Neural crest cell (in vitro differentiated cells): Measurements from ENCODE around the gene ITGB4. TPM values are rescaled to one million over a fixed set of nuclear protein-coding genes. Genes with fewer than 3 reads are reported as not detected.

ENCODE experiments used
- DNase-seq: peaks from one replicate; pipeline ENCODE4 v3.0.0; 2021; ENCODE audit warnings: low read depth, mixed read lengths, low spot score
- H3K27ac Mint-ChIP-seq: one replicate; pipeline ENCODE4 v1.8.0; 2021; ENCODE audit warnings: mild to moderate bottlenecking, mixed read lengths; ENCODE audit not compliant: unreplicated experiment
- H3K27me3 Mint-ChIP-seq: 2 replicates; pipeline ENCODE4 v1.8.0; 2021; ENCODE audit warnings: low read depth, mild to moderate bottlenecking, mixed read lengths
- H3K36me3 Mint-ChIP-seq: 2 replicates; pipeline ENCODE4 v1.8.0; 2021; ENCODE audit warnings: low read depth, mild to moderate bottlenecking, mixed read lengths
- H3K4me1 Mint-ChIP-seq: 2 replicates; pipeline ENCODE4 v1.8.0; 2021; ENCODE audit warnings: mixed read lengths
- H3K4me3 Mint-ChIP-seq: one replicate; pipeline ENCODE4 v1.8.0; 2021; ENCODE audit warnings: mild to moderate bottlenecking, mixed read lengths
- H3K9me3 Mint-ChIP-seq: 2 replicates; pipeline ENCODE4 v1.8.0; 2021; ENCODE audit warnings: mixed read lengths
- CTCF ChIP-seq: fragments of 200-600 bp; sonication (generic); conservative IDR thresholded peaks from 2 replicates; pipeline ENCODE4 v1.5.0; 2021; ENCODE audit warnings: antibody characterized with exemption, mild to moderate bottlenecking
- total RNA-seq: library from RNA; stranded (reverse); gene quantifications from 2 replicates; pipeline ENCODE4 v1.2.1, GENCODE V29; 2021

Gene ITGB4
- total RNA-seq, 1 donor from 2014 or later, result 1.4 TPM

- H3K36me3 Mint-ChIP-seq, result peaks cover 10% of the 10 kb centered on the region
- DNase-seq, result peak; percentile 92
- peak within 1 kb of the TSS; percentile 97 for H3K4me3 Mint-ChIP-seq
- peak within 1 kb of the TSS; percentile 100 for H3K27ac Mint-ChIP-seq
- peaks cover 3% of the 10 kb centered on the region for H3K9me3 Mint-ChIP-seq
- TF ChIP-seq CTCF, result no peak
- H3K27me3 Mint-ChIP-seq, result peaks cover 4% of the 10 kb centered on the region
- peaks cover 51% of the 10 kb centered on the region for H3K4me1 Mint-ChIP-seq
Measured at GRCh38 chr17:75784473-75785015, 63.3 kb downstream of the ITGB4 start, which contains the start of gene UNK. UNK (plus strand) TSS chr17:75784806; CDS start chr17:75784881, 75 bp downstream.

- Mint-ChIP-seq H3K4me3 (peak overlapping the region; percentile 97), H3K27me3 (no peaks in the 10 kb centered on the region), H3K9me3 (no peaks in the 10 kb centered on the region), H3K27ac (peak overlapping the region; percentile 100), H3K36me3 (peaks cover 6% of the 10 kb centered on the region), H3K4me1 (peaks cover 44% of the 10 kb centered on the region)
- DNase-seq, result peak; percentile 80
- TF ChIP-seq CTCF, result no peak
Measured at GRCh38 chr17:75785016-75785890, 64.0 kb downstream of the ITGB4 start.

- Mint-ChIP-seq H3K27me3 (no peaks in the 10 kb centered on the region), H3K4me1 (peaks cover 18% of the 10 kb centered on the region), H3K36me3 (peaks cover 6% of the 10 kb centered on the region), H3K27ac (no peak overlapping the region), H3K9me3 (no peaks in the 10 kb centered on the region), H3K4me3 (peak overlapping the region; percentile 14)
- TF ChIP-seq CTCF, result no peak
- DNase-seq, result no peak
Measured at GRCh38 chr17:75791254-75791653, 70.0 kb downstream of the ITGB4 start.

- no peak overlapping the region for H3K4me3 Mint-ChIP-seq
- H3K9me3 Mint-ChIP-seq, result no peaks in the 10 kb centered on the region
- TF ChIP-seq CTCF, result no peak
- no peak for DNase-seq
- H3K4me1 Mint-ChIP-seq, result peaks cover 9% of the 10 kb centered on the region
- no peak overlapping the region for H3K27ac Mint-ChIP-seq
- peaks cover 6% of the 10 kb centered on the region for H3K36me3 Mint-ChIP-seq
- H3K27me3 Mint-ChIP-seq, result no peaks in the 10 kb centered on the region
Measured at GRCh38 chr17:75793460-75793859, 72.2 kb downstream of the ITGB4 start.

- Mint-ChIP-seq H3K4me3 (no peak overlapping the region), H3K36me3 (peaks cover 7% of the 10 kb centered on the region), H3K4me1 (peaks cover 2% of the 10 kb centered on the region), H3K27me3 (no peaks in the 10 kb centered on the region), H3K27ac (no peak overlapping the region), H3K9me3 (no peaks in the 10 kb centered on the region)
- DNase-seq, result no peak
- no peak for TF ChIP-seq CTCF
Measured at GRCh38 chr17:75795820-75796607, 74.8 kb downstream of the ITGB4 start.
